Heart left ventricle (tissue), 16 donors: Measurements from ENCODE around the gene VWA5B1. TPM values are rescaled to one million over a fixed set of nuclear protein-coding genes. Genes with fewer than 3 reads are reported as not detected.

ENCODE experiments used
- ATAC-seq, 4 donors: fragments of 200-7000 bp; cut with Tn5 transposase; one replicate each; pipeline ENCODE4 v1.9.1; 2020 to 2022; ENCODE audit warnings: moderate library complexity in 4 of 4, mild to moderate bottlenecking in 3 of 4, moderate number of reproducible peaks in 1 of 4
- DNase-seq, 5 donors: peaks; one replicate each; pipeline ENCODE4 v3.0.0-alpha.2; 2020
- H3K27ac ChIP-seq, 12 donors: fragments of 200-600 bp; sonication (generic) in 4 of 12; one replicate each; pipeline versions ENCODE4 v1.5.0 to v1.8.0; 2016 to 2022; ENCODE audit warnings: mild to moderate bottlenecking in 2 of 12
- H3K27me3 ChIP-seq, 9 donors: fragments of 200-600 bp; sonication (generic) in 2 of 9; one replicate each; pipeline versions ENCODE4 v1.5.1 to v1.8.0; 2016 to 2022; ENCODE audit warnings: mild to moderate bottlenecking in 3 of 9
- H3K36me3 ChIP-seq, 9 donors: fragments of 200-600 bp; sonication (generic) in 2 of 9; one replicate each; pipeline versions ENCODE4 v1.5.0 to v1.8.0; 2018 to 2022; ENCODE audit warnings: mild to moderate bottlenecking in 2 of 9
- H3K4me1 ChIP-seq, 12 donors: fragments of 200-600 bp; sonication (generic) in 4 of 12; one replicate each; pipeline versions ENCODE4 v1.5.0 to v1.8.0; 2016 to 2022; ENCODE audit warnings: mild to moderate bottlenecking in 3 of 12
- H3K4me3 ChIP-seq, 12 donors: fragments of 200-600 bp; sonication (generic) in 4 of 12; one replicate each; pipeline versions ENCODE4 v1.5.0 to v1.8.0; 2017 to 2022; ENCODE audit warnings: mild to moderate bottlenecking in 9 of 12, moderate library complexity in 4 of 12
- H3K9me3 ChIP-seq, 12 donors: fragments of 200-600 bp; sonication (generic) in 4 of 12; one replicate each; pipeline versions ENCODE4 v1.5.0 to v1.8.0; 2016 to 2022; ENCODE audit warnings: mild to moderate bottlenecking in 1 of 12
- POLR2A ChIP-seq, 2 donors: fragments of 450-650 bp; IDR thresholded peaks; one replicate each; pipeline ENCODE4 v1.6.1; 2017; ENCODE audit warnings: antibody characterized with exemption in 2 of 2, mild to moderate bottlenecking in 2 of 2, moderate library complexity in 2 of 2
- WGBS, 4 donors: extraction: QIAGEN DNeasy Blood & Tissue Kit in 2 of 4; methylation state at CpG; one replicate each; pipeline versions ENCODE4 v1.1.5 to v1.1.7; 2013 to 2018; 5-methylcytosine and 5-hydroxymethylcytosine counted together
- intact Hi-C, 10 donors: fragments of 100-400 bp; cut with DNase I; formaldehyde crosslinking; loops; one replicate each; pipeline versions ENCODE4 v1.11.1 to v1.14.2; 2022
- polyA plus RNA-seq, 2 donors: library from polyadenylated mRNA; stranded (reverse); fragments of 200-250 nt; gene quantifications; one replicate each; pipeline ENCODE4 v1.2.3, GENCODE V29; 2013
- total RNA-seq, 9 donors: library from RNA; depleted of rRNA in 2 of 9; stranded (reverse); fragments of >200 nt in 2 of 9; fragmentation: NEBNext Ultra II Directional in 3 of 9; extraction: Animal tissue kit (Norgen Biotek cat#: 25700) in 3 of 9; gene quantifications; one replicate each; pipeline versions ENCODE4 v1.1.0 to v1.2.4, GENCODE V29; 2016 to 2023
- TF ChIP-seq, protein P1 (sequence below), 12 donors: fragments of 200-600 bp; sonication (generic) in 4 of 12; IDR thresholded peaks; one replicate each; pipeline versions ENCODE4 v1.5.0 to v1.8.0; 2018 to 2022; ENCODE audit warnings: antibody characterized with exemption in 12 of 12, mild to moderate bottlenecking in 5 of 12
- donor health status: ischemic (EF 13 %, LVEDD 7.1; RV severe dilation, severe dysfunction).
- donor health status: healthy with polysubstance abuse.
- donor health status: DM: no; HTN: yes; CAD: no.
- donor health status: DM: no; HTN: no; CAD: no.
- donor health status: ischemic (EF 25% LVEDD 6.9; RV normal size, moderate dysfunction).
- donor health status: ischemic (EF 25% LVEDD 5.7; RV mildly dilated, moderate dysfunction).
- donor health status: healthy.
- donor health status: DM: yes; HTN: yes; CAD: no.
- donor health status: ischemic (EF 35%, LVEDD 5.7; RV mildly dilated, moderate dysfunction).
- donor health status: nonischemic (EF 11% LVEDD 7.7; RV severe dilation, severe dysfunction).
- donor health status: DM: yes; HTN: yes; CAD: no.
- donor health status: PGD.
- donor health status: ischemic (EF 29% LVEDD 5.4; RV normal size, mild dysfunction).
- donor health status: nonischemic (EF 23%, LVEDD 6.1; RV moderate dilation, normal function).

VWA5B1 gene
- total and polyA plus RNA-seq, 11 donors: 0.04 to 0.88 (median 0.12) TPM; not detected in 4

DNA sequence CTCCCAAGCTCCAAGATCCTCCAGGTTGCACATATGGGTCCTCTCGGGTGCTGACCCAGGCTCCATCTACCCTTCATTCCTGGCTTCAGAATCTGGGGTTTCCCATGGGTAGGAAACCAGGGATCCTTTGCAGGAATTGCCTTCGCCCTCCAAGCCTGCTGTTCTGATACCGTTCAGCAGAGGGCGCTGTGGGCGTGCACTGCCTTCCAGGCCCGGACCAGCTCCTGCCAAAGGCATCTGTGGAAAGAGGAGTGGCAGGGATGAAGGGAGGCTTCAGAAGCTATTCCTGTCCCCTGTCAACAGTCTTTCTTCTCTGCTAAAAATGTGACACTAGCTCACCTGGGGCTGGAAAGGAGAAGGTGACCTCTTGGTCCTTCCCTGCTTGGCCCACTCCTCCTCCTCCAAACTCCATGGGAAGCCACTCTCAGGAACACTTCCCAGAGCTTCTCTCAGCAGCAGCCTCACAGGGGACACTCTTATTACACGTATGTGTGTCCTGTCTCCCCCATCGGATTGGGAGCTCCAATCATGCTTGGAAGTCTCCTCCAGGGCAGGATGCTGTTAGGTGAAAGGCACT, 71.2 kb downstream of the VWA5B1 start:
- Histone ChIP-seq H3K4me1 (peaks cover 0 to 39% (median 13%) of the 10 kb centered on the region in 12 donors), H3K36me3 (no peaks in the 10 kb centered on the region), H3K27me3 (peaks cover 6 to 47% (median 18%) of the 10 kb centered on the region in 9 donors), H3K27ac (no peak overlapping the region), H3K4me3 (no peak overlapping the region), H3K9me3 (no peaks in the 10 kb centered on the region)
- WGBS, 4 donors: 12 to 18% (median 14%) methylated on average over 8 of the region's 8 CpGs
- intact Hi-C loops: loop anchor here in 8 of 10 donors (2.0 to 10.0 kb wide), 7 partner anchors 97 to 147 kb away; no protein-coding TSS in a partner anchor
- TF ChIP-seq, protein P1, sequence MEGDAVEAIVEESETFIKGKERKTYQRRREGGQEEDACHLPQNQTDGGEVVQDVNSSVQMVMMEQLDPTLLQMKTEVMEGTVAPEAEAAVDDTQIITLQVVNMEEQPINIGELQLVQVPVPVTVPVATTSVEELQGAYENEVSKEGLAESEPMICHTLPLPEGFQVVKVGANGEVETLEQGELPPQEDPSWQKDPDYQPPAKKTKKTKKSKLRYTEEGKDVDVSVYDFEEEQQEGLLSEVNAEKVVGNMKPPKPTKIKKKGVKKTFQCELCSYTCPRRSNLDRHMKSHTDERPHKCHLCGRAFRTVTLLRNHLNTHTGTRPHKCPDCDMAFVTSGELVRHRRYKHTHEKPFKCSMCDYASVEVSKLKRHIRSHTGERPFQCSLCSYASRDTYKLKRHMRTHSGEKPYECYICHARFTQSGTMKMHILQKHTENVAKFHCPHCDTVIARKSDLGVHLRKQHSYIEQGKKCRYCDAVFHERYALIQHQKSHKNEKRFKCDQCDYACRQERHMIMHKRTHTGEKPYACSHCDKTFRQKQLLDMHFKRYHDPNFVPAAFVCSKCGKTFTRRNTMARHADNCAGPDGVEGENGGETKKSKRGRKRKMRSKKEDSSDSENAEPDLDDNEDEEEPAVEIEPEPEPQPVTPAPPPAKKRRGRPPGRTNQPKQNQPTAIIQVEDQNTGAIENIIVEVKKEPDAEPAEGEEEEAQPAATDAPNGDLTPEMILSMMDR (IDR thresholded peaks at IDR 0.05): peak; percentile 62 to 81 (median 72)
- no peak for TF ChIP-seq POLR2A (IDR thresholded peaks at IDR 0.05)
- DNase-seq (peak; percentile 52 to 83 (median 65)), ATAC-seq (peak in 3 of 4 donors; percentile 27 to 40 (median 38))

- intact Hi-C loops: loop anchor here in 8 of 10 donors (2.0 to 10.0 kb wide), 6 partner anchors 98 to 148 kb away; no protein-coding TSS in a partner anchor
These were observed 72.2 kb downstream of the VWA5B1 start for GRCh38 chr1:20362856-20363255.

DNA sequence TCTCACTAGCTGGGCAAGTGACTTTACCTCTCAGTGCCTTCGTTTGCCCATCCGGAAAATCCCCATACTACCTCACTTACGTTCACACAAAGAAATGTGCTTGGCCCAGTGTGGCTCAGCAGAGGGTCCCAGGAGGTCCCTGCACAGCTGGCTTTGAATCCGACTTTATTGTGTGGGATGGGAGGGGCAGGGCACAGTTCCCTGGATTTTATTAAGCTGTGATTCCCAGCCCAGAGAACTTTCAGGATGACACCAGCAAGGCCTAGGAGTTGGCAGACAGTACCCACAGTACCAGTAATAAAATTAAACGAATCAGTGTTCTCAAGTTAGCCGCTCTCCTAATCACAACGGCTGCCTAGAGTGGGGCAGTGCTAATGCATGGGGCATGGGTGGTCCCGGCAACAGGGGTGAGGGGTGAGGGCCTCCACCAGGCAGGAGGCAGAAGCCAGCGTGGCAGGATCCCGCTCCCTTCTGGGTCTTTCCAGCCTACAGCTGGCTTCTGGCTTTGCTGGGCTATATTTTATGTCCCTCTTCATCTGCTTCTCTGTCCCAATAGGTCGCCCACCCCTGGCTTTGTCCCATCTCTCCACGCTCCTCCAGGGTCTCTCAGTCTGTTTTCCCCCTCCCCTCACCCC, 74.9 kb downstream of the VWA5B1 start:
- 46 to 55% (median 53%) methylated on average over 10 to 12 of the region's 12 CpGs for WGBS, 4 donors
- Histone ChIP-seq H3K27me3 (peaks cover 6 to 70% (median 32%) of the 10 kb centered on the region in 9 donors), H3K4me3 (no peak overlapping the region), H3K27ac (peak overlapping the region in 1 of 12 donors; percentile 18), H3K4me1 (peaks cover 0 to 23% (median 5%) of the 10 kb centered on the region in 12 donors), H3K36me3 (no peaks in the 10 kb centered on the region), H3K9me3 (no peaks in the 10 kb centered on the region)
- ATAC-seq (no peak), DNase-seq (no peak)
- TF ChIP-seq, protein P1 (IDR thresholded peaks at IDR 0.05): no peak
- intact Hi-C loops: loop anchor here in 5 of 10 donors (5.0 to 10.0 kb wide), 5 partner anchors 101 to 151 kb away; no protein-coding TSS in a partner anchor

More at GRCh38 chr1:20362856-20363255, 72.2 kb downstream of the VWA5B1 start:
- TF ChIP-seq, protein P1 (IDR thresholded peaks at IDR 0.05): no peak
- no peak for TF ChIP-seq POLR2A (IDR thresholded peaks at IDR 0.05)
- no peak for DNase-seq
- Histone ChIP-seq H3K27me3 (peaks cover 6 to 57% (median 27%) of the 10 kb centered on the region in 9 donors), H3K36me3 (no peaks in the 10 kb centered on the region), H3K9me3 (no peaks in the 10 kb centered on the region), H3K4me1 (peaks cover 0 to 41% (median 13%) of the 10 kb centered on the region in 12 donors), H3K27ac (no peak overlapping the region), H3K4me3 (no peak overlapping the region)
- 91 to 96% (median 92%) methylated on average over 2 of the region's 2 CpGs for WGBS, 4 donors
- ATAC-seq: no peak

GRCh38 chr1:20366056-20366462, 75.4 kb downstream of the VWA5B1 start:
- DNase-seq (peak; percentile 48 to 67 (median 55)), ATAC-seq (peak in 3 of 4 donors; percentile 18 to 50 (median 41))
- Histone ChIP-seq H3K4me3 (peak overlapping the region in 11 of 12 donors; percentile 11 to 51 (median 44)), H3K9me3 (no peaks in the 10 kb centered on the region), H3K36me3 (no peaks in the 10 kb centered on the region), H3K27me3 (peaks cover 6 to 71% (median 32%) of the 10 kb centered on the region in 9 donors), H3K27ac (peak overlapping the region in 2 of 12 donors; percentile 18 to 48), H3K4me1 (peaks cover 0 to 23% (median 5%) of the 10 kb centered on the region in 12 donors)
- TF ChIP-seq POLR2A (IDR thresholded peaks at IDR 0.05): no peak
- TF ChIP-seq, protein P1 (IDR thresholded peaks at IDR 0.05): no peak
- 4 to 12% (median 4%) methylated on average over 19 to 42 of the region's 42 CpGs for WGBS, 4 donors
- intact Hi-C loops: loop anchor here in 5 of 10 donors (5.0 to 10.0 kb wide), 5 partner anchors 101 to 151 kb away; no protein-coding TSS in a partner anchor
